CD4-positive, alpha-beta T cell (primary cell): ENCODE measurements around the gene HMCN1. TPM values are rescaled to one million over a fixed set of nuclear protein-coding genes. Genes with fewer than 3 reads are reported as not detected.

Source experiments
- ATAC-seq: fragments of 200-7000 bp; cut with Tn5 transposase; one replicate; pipeline ENCODE4 v1.10.0; 2022; ENCODE audit warnings: mild to moderate bottlenecking; ENCODE audit not compliant: poor library complexity
- CTCF ChIA-PET: fragments of 350-600 bp; sonication (Branson Sonifier 250); formaldehyde crosslinking; loops from one replicate; lab custom pipeline; 2021; ENCODE audit warnings: antibody characterized with exemption, inconsistent platforms; lab: Charles Lee
- POLR2A ChIA-PET: fragments of 350-600 bp; sonication (Branson Sonifier 250); formaldehyde crosslinking; loops from one replicate; lab custom pipeline; 2021; ENCODE audit warnings: antibody characterized with exemption, inconsistent platforms; lab: Charles Lee
- DNase-seq, 14 experiments: peaks; one replicate each; pipeline ENCODE4 v3.0.0-alpha.2; 2013 to 2020; ENCODE audit warnings: mixed read lengths in 2 of 14
- H3K27ac ChIP-seq, 2 donors: one replicate each; pipeline versions ENCODE4 v1.5.1 to v1.7.0; 2013; ENCODE audit warnings: low read length in 2 of 2, low read depth in 1 of 2, mild to moderate bottlenecking in 1 of 2
- H3K27me3 ChIP-seq, 2 experiments: 1 replicate in 1 of 2; 2 replicates in 1 of 2; pipeline versions ENCODE4 v1.6.1 to v1.7.0; 2013; ENCODE audit warnings: low read length in 2 of 2, control low read depth in 1 of 2, mild to moderate bottlenecking in 1 of 2, moderate library complexity in 1 of 2; ENCODE audit not compliant: insufficient read depth in 2 of 2, control insufficient read depth in 1 of 2
- H3K36me3 ChIP-seq: one replicate; pipeline ENCODE4 v1.6.1; 2013; ENCODE audit warnings: low read length, control low read depth; ENCODE audit not compliant: insufficient read depth
- H3K4me1 ChIP-seq: one replicate; pipeline ENCODE4 v1.6.1; 2013; ENCODE audit warnings: low read length, control low read depth; ENCODE audit not compliant: insufficient read depth
- H3K4me3 ChIP-seq: one replicate; pipeline ENCODE4 v1.5.1; 2013; ENCODE audit warnings: mild to moderate bottlenecking, low read length, moderate library complexity
- H3K9me3 ChIP-seq, 2 experiments: 1 replicate in 1 of 2; 2 replicates in 1 of 2; pipeline versions ENCODE4 v1.6.1 to v1.7.0; 2013; ENCODE audit warnings: low read length in 2 of 2, mild to moderate bottlenecking in 2 of 2, control low read depth in 1 of 2, moderate library complexity in 1 of 2; ENCODE audit not compliant: control insufficient read depth in 1 of 2, insufficient read depth in 1 of 2
- H3K27ac Mint-ChIP-seq: one replicate; pipeline ENCODE4 v1.8.0; 2020; ENCODE audit warnings: mixed read lengths
- H3K27me3 Mint-ChIP-seq: one replicate; pipeline ENCODE4 v1.8.0; 2021; ENCODE audit warnings: mixed read lengths
- H3K36me3 Mint-ChIP-seq: one replicate; pipeline ENCODE4 v1.8.0; 2021; ENCODE audit warnings: low read depth, mixed read lengths
- H3K4me1 Mint-ChIP-seq: one replicate; pipeline ENCODE4 v1.8.0; 2021; ENCODE audit warnings: low read depth, mixed read lengths
- H3K4me3 Mint-ChIP-seq: one replicate; pipeline ENCODE4 v1.8.0; 2020; ENCODE audit warnings: mild to moderate bottlenecking, mixed read lengths
- H3K9me3 Mint-ChIP-seq: one replicate; pipeline ENCODE4 v1.8.0; 2020; ENCODE audit warnings: mixed read lengths
- intact Hi-C, 2 experiments: fragments of 100-400 bp; cut with DNase I in 1 of 2; cut with micrococcal nuclease in 1 of 2; formaldehyde crosslinking; loops; one replicate each; pipeline versions ENCODE4 v1.15.1 to v1.9.0; 2023 to 2025; cut with DNase I, micrococcal nuclease
- total RNA-seq, 174 experiments: library from RNA in 2 of 174; stranded (reverse) in 2 of 174; gene quantifications; one replicate each; pipeline ENCODE4 v1.2.3 and lab custom pipeline; 2021 to 2026
- TF ChIP-seq, protein P1 (sequence below): fragments of 200-600 bp; IDR thresholded peaks from one replicate; pipeline ENCODE4 v1.8.0; 2022; ENCODE audit warnings: antibody characterized with exemption, mild to moderate bottlenecking

The HMCN1 gene
- total RNA-seq, 2 experiments from 2014 or later = 0.14 TPM

DNA sequence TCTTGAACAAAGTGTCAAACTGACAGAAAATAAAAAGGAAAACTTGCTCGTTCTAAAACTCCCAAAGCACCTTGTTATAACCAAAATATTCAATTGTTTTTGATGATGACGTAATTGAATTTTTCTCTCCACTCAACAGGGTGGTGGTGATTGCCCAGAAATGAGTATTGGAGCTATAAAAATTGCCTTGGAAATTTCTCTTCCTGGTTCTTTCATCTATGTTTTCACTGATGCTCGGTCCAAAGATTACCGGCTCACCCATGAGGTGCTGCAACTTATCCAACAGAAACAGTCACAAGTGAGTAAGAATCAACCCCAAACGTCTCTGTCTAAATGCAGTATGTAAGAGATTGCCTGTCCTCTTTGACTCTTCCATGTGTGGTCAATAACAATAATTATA is 130.1 kb downstream of the HMCN1 start:
- Histone ChIP-seq H3K27me3 (no peaks in the 10 kb centered on the region), H3K4me1 (no peaks in the 10 kb centered on the region), H3K36me3 (no peaks in the 10 kb centered on the region), H3K9me3 (no peaks in the 10 kb centered on the region), H3K27ac (no peak overlapping the region), H3K4me3 (no peak overlapping the region)
- Mint-ChIP-seq H3K4me1 (no peaks in the 10 kb centered on the region), H3K9me3 (no peaks in the 10 kb centered on the region), H3K36me3 (no peaks in the 10 kb centered on the region), H3K27ac (no peak overlapping the region), H3K27me3 (peaks cover 12% of the 10 kb centered on the region), H3K4me3 (no peak overlapping the region)
- DNase-seq (no peak), ATAC-seq (no peak)
- TF ChIP-seq, protein P1, sequence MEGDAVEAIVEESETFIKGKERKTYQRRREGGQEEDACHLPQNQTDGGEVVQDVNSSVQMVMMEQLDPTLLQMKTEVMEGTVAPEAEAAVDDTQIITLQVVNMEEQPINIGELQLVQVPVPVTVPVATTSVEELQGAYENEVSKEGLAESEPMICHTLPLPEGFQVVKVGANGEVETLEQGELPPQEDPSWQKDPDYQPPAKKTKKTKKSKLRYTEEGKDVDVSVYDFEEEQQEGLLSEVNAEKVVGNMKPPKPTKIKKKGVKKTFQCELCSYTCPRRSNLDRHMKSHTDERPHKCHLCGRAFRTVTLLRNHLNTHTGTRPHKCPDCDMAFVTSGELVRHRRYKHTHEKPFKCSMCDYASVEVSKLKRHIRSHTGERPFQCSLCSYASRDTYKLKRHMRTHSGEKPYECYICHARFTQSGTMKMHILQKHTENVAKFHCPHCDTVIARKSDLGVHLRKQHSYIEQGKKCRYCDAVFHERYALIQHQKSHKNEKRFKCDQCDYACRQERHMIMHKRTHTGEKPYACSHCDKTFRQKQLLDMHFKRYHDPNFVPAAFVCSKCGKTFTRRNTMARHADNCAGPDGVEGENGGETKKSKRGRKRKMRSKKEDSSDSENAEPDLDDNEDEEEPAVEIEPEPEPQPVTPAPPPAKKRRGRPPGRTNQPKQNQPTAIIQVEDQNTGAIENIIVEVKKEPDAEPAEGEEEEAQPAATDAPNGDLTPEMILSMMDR = no peak
- intact Hi-C loops = no loop called here
- ChIA-PET CTCF (no interaction called here), POLR2A (no interaction called here)

DNA sequence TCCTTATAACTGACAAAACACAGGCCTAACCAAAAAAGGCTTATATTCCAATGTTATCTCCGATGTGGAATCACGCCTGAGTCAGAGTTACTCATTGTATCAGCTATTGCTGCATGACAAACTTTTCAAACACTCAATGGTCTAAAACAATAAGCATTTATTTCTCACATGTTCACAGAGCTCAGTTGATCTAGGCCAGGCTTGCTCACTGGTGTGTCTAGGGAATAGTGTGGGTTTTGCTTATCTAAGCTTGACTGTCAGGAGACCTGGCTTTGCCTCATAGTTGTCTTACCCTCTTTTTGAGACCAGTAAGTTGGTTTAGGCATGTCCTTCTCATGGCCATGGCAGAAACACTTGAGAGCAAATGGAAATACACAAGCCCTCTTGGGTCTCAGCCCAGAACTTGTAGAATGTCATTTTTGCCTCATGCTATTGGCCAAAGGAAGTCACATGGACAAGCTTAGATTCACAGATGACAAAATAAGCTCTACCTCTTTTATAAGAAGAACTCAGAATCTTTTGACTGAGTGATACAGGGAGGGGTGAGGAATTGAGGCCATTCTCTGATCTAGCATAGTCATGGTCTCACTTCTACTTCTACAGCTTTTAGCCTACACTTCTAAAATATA is 130.8 kb downstream of the HMCN1 start:
- no peaks in the 10 kb centered on the region for H3K4me1 ChIP-seq
- Mint-ChIP-seq H3K4me3 (no peak overlapping the region), H3K27me3 (peaks cover 17% of the 10 kb centered on the region), H3K4me1 (no peaks in the 10 kb centered on the region), H3K36me3 (no peaks in the 10 kb centered on the region), H3K9me3 (no peaks in the 10 kb centered on the region), H3K27ac (no peak overlapping the region)
- no peak overlapping the region for H3K27ac ChIP-seq
- DNase-seq (no peak), ATAC-seq (no peak)
- ChIA-PET CTCF (interaction anchor here (0.5 kb wide), 1 partner anchor 117 kb away, joined by 4 read pairs; no protein-coding TSS in a partner anchor), POLR2A (no interaction called here)
- H3K9me3 ChIP-seq = no peaks in the 10 kb centered on the region
- TF ChIP-seq, protein P1 = no peak
- H3K4me3 ChIP-seq = no peak overlapping the region
- intact Hi-C loops = no loop called here
- H3K27me3 ChIP-seq = no peaks in the 10 kb centered on the region
- H3K36me3 ChIP-seq = no peaks in the 10 kb centered on the region

DNA sequence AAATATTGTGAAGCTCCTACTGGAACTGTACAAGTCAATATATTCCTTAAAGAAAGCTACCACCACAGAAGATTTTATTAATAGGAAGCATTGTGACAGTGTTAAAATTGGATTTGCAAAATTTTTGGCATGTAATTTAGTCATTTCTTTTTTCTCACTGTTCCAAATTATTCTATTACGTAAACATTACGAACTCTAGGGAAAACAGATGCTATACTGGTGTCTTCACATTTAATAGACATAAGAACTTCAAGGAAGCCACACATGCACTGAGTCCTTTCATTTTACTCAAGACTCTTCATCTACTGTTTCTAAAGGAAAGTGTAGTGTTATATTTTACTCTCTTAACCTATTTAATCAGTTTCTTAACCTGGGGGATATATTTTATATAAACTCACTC is 135.4 kb downstream of the HMCN1 start:
- peaks cover 12% of the 10 kb centered on the region for H3K27me3 Mint-ChIP-seq
- H3K4me1 Mint-ChIP-seq = no peaks in the 10 kb centered on the region
- Histone ChIP-seq H3K4me1 (no peaks in the 10 kb centered on the region), H3K9me3 (no peaks in the 10 kb centered on the region), H3K27me3 (no peaks in the 10 kb centered on the region), H3K36me3 (no peaks in the 10 kb centered on the region), H3K27ac (no peak overlapping the region), H3K4me3 (no peak overlapping the region)
- DNase-seq (no peak), ATAC-seq (no peak)
- TF ChIP-seq, protein P1 = no peak
- H3K36me3 Mint-ChIP-seq = no peaks in the 10 kb centered on the region
- intact Hi-C loops = no loop called here
- CTCF ChIA-PET = no interaction called here
- POLR2A ChIA-PET = no interaction called here
- no peak overlapping the region for H3K4me3 Mint-ChIP-seq
- no peaks in the 10 kb centered on the region for H3K9me3 Mint-ChIP-seq
- H3K27ac Mint-ChIP-seq = no peak overlapping the region
